CD4-positive, alpha-beta T cell treated with Interleukin-15 for 4 hours (primary cell): Measurements from ENCODE around the gene ENTREP1.
"Not testable (repeated sequence)": the region's sequence is repeated elsewhere in the genome, so short reads cannot be mapped to it uniquely, and the experiment has no call there.

Source experiments
- DNase-seq: peaks from one replicate; pipeline ENCODE4 v3.0.0-alpha.2; 2020; ENCODE audit warnings: low spot score

Gene ENTREP1

DNA sequence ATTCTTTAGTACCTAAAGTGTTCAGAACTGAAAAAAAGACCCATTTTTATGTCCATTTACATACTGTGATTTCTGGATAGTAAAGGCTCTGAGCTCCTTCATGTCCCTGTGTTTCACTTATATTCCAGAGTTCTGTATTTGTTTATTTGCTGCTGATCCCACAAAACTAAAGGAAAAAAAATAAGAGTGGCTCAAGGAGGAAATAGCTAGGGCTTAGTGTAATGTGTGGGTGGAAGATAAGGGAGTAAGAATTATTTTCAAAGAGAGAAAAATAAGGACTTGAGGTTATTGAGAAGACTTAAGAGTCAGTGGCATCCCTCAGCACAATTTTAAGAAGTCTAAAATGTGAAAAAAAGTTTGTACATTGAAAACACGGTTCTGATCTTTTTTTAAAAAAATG lies 46.0 kb downstream of the ENTREP1 start:
- no peak for DNase-seq

DNA sequence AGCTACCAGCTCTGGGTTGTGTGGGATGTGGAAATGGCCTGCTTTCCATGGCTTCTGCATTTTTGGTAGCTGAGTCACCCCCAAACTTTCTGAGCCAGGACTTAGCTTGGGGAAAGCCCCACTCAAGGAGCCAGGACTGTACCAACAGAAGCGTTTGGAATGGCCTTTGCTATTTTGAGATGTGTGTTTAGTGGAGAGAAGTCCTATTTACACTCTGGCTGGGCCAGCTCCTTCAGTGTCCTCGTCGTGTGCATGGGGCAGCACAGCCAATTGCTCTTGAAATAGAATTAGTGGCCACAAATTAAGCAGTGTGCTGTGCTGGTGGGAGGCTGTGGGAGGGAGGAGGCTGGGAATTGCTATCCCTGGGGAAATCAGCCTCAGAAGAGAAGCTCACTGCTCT lies 51.6 kb downstream of the ENTREP1 start:
- DNase-seq = no peak

DNA sequence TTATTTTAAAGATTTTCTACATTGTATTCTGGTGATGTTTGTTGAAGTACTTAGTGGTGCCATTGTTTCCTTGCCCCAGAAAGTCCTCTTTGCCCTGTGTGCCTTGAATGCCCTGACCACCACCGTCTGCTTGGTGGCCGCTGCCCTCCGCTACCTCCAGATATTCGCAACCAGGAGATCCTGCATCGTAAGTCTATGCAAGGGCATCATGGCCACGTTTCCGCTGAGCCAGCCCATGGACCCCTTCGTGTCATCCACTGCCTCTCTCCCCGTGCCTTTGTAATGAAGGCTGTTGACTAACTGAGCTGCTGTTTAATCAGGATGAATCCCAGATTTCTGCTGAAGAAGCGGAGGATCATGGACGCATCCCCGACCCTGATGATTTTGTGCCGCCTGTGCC lies 52.3 kb downstream of the ENTREP1 start:
- DNase-seq = no peak

DNA sequence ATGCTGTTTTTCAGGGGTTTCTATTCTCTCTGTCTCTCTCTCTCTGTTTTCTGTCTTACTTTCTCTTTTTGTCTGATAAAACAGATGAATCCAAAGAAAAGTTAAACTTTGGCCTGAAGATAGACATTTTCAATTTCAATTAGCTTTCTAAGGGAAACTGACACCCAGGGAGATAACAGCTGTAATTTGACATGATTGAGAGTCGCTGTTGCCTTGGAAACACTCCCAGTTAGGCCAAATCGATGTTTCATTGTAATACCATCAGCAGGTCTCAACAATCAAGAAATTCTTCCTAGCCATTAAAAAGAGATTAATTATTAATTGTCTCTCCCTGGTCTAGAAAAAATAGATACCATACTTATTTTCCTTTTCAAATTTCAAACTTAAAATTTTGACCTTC lies 53.0 kb downstream of the ENTREP1 start:
- DNase-seq = no peak

DNA sequence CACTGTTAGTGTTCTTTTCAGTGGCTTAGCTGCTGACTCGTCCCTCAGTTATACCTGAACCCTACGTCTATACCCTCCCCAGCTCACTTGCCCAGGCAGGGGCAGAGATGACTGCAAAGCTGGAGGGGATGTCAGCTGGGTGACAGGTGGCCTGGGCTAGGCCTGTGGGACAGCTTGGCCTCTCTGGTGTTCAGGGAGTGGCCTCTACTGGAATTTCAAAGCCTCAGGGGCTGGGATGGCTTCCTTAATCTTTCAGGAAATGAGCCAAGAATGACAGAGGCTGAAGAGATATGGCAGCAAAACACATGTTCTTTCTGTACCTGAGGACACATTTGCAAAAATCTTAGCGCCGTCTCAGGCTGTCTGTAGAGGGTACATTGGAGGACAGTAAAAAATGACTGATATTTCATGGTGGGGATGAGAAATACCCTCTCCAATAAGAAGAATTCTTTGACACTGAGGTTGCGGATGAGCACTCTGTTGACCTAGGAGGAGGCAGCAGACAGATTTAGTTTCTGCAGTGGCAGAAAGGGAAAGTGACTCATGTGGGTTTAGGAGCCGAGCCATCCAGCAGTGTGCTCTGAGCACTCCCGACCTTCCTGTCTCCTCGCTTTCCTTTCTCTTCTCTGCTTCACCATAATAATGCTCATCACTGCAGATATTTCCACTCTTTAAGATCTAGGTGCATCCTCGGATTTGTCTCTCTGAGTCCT lies 54.4 kb downstream of the ENTREP1 start:
- DNase-seq = no peak

DNA sequence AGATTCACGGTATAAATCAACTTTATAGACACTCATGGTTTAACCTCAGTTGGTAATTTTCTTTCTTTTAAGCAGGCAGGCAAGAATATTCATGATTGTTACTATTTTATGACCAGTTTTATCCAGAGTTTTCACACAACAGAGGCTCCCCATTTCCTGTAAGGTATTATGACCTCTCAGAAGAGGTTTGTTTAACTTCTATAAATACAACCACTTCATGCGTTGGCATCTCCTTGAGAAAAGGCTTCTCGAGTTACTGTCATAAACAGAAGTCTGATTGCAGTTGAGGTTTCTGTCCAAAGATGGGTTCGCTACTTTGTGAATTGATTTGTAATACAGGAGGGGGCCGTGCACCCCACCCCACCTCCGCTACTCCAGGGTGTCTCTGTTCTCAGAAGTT lies 55.3 kb downstream of the ENTREP1 start:
- DNase-seq = no peak

DNA sequence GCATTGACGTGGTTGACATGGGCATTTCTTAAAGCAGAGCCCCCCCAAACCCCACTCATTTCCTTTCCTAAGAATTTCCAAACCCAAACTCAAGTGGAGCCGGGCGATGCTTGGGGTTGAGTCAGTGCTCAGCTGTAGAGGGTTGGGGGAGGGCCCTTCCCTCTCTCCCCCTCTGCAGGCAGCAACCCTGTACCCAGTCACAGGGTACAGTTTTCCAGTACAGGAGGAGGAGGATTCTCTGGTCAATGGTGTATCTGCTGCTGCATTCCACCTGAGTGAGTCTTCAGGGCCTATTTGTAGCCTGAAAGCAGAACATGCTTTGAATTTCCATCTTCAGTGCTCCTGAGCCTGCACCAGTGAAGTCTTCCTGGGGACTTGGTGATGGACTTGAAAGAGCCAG lies 55.8 kb downstream of the ENTREP1 start:
- DNase-seq = no peak

DNA sequence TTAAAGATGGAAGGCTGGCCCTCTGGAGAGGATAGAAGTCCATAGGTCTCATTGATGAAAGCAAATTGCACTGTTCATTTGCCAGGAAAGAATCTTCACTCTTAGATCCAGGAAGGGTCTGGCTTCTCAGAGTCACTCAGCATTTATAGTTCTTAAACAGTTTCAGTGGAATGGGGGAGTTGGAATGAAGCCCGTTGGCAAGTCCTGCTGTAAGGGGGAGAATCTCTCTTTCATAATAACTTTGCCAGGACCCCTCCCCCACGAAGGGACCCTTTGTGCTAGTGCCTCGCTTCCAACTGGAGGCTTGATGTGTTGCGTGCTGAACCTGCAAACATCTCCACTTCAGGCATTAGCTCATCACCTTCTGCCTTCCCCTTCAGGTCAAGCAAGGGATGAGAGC lies 57.1 kb downstream of the ENTREP1 start:
- DNase-seq = no peak

DNA sequence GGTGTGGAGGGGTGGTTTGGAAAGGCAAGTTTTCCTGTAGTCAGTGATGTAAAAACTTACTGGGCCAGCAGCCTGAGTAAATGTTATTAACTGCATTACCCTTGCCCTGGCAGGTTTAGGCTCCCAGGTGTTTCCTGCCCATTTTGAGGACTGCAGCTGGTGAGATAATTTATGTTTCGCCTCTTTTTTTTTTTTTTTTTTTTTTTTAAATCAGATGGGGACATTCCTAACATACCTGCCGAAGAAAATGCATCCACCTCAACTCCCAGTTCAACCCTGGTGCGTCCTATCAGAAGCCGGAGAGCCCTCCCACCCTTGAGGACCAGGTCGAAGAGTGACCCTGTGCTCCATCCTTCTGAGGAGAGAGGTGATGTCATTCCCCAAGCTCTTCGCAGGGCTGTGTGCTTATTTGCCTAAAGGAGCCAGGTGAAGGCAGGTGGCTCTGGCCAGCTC lies 60.6 kb downstream of the ENTREP1 start:
- DNase-seq = no peak

DNA sequence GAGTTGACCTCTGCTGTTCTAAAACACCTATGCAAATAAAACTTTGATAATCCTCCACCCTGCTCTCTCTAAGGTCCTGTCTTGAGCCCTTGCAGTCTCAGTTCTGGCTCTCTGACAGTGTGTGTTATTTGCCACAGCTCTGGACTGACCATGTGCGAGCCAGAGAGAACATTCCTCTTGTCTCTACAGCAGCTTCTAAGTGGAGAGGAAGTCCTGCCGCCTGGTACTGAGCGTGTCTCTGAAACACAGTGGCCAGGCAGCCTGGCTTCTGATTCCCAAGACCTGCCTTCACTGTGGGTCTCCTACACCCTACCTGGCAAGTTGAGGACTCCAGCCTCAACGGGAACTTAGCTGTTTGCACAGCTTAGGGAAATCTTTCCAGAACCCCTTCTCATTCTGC lies 61.6 kb downstream of the ENTREP1 start:
- no peak for DNase-seq

DNA sequence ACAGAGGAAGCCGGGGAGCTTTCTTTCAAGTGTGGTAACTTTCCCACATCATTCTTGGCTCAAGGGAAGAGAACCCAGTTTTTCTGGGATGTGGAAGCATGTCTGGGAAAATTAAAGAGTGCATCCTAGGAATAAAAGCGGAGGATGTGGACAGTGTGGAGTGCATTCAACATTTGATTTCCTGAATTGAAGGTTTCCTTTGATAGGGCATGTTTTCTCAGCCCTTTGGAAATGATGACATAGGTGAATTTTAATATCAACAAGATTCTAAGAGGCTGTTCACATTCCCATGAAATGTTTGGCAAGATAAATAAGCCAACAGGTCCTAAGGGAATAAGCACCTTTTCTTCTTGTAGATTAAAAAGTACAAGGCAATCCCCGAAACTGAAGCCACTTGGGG lies 63.6 kb downstream of the ENTREP1 start:
- DNase-seq = no peak

DNA sequence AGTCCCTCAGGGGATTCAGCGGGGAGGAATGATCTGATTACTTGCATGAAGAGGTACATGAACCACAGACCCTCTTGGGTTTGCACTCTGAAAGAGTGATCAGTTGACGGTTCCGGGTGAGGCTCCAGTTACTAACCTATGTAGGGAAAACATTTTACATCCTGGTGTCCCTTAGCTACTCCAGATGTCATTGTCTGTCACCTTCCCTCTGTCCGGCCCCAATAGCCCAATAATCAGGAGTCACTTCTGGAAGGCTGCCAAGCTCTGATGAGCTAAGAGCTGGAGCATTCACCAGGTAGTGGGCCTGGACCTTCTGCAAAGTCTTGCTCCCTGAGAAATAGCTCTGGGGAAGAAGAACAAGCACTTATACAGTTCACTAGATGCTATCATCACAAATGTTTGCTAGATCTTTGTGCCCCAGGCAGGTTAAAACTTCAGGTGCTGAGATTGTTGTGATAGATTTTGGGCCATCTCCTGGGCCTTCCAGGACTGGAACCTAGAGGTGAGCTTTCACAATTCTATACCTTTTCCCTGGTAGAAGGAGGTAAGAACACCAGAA lies 64.5 kb downstream of the ENTREP1 start:
- DNase-seq = no peak

DNA sequence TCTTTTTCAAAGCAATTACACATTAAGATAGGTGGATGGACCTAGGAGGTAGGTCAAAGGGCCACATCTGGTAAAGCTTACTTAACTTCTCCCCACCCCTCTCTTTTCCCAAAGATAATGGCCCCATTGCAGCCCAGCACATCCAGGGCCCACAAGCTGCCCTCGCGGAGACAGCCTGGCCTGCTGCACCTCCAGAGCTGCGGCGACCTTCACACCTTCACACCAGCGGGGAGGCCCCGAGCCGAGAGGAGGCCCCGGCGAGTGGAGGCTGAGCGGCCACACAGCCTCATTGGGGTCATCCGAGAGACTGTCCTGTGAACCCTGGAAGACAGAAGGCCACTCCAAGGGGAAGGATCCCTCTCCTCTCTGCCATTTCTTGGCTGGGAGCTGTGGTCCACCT lies 66.5 kb downstream of the ENTREP1 start:
- DNase-seq = no peak

DNA sequence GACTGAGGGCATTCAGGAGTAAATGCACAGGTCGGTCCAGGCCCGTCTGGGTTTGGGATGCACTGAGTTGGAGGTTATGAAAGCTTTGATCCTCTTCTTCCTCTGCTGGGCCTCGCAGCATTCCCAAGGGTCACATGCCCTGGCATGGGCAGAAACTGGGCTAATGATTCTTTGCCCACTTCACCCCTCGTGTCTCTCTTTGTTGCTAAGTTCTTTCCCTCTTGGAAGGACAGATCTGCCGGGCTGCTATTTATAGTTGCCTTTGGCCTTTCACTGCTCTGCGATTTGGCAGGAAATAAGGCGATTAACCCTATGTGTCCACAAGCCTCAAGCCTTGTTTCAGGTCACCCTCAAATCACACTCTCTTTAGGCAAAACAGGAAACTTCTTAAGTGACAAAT lies 66.9 kb downstream of the ENTREP1 start:
- DNase-seq = no peak

DNA sequence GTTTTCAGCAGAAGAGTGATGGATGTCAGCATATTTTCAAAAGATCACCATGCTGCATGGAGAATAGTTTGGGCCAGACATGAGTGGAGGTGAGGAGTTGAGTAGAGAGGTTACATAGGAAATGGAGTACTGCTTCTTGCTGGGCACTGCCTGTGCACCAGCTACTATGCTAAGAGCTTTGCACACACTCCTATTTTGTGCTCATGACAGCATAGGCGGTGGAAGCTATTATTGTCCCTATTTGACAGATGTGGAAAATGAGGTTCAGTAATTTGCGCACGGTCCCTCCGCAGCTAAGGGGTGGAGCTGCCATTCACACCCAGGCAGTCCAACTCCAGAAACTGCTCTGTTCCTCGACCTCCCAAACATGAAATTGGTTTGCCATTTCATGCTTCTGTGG lies 67.8 kb downstream of the ENTREP1 start:
- DNase-seq = no peak

DNA sequence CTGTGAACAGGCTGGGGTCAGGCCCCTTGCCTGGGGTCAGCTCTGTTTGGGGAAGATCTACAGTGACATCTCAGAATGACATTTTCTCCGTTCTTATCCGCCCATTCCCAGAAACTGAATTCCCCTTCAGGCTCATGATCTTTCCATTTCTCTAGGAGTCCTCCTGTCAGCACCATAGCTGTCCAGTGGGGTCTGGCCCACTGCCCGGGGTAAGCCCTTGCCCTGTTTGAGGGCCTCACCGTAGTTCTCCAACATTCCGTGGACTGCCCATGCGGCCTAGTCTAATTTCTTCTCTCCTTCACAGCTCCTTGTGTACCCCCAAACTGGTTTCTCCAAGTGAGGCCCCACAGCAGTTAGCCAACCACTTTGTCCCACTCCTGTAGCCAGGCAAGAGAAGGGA lies 68.4 kb downstream of the ENTREP1 start:
- DNase-seq = no peak

DNA sequence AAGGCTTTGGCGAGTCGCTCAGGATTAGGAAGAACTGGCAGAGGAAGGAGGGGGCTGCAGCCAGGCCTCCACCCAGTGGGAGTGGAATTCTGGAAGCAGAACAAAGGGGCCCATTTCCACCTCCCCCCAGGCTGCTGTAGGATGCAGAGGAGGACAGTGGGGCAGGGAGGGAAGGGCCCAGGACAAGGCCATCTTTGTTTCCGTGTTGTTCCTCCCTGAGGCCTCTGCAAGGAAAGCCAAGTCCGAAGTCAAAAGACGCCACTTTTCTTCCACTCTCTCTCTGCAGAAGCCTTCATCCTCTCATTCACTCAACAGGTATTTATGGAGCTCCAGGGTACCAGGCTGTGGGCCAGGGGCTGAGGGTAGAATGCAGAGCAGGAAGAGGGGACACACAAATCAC lies 70.7 kb downstream of the ENTREP1 start:
- DNase-seq = no peak

DNA sequence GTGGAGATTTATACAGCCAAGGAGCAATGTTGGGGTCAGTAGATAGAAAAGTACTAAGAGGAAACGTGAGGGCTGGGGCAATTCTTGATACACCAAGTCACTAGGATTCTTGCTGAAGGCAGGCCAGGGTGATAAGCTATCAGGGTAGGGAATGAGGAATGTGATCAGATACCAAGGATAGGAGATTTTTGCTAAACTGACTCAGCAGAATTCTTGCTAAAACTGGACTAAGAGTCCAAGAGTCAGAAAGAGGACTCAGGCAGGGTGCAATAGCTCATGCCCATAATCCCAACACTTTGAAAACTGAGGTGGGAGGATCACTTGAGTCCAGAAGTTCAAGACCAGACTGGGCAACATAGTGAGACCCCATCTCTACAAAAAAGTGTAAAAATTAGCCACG lies 71.7 kb downstream of the ENTREP1 start:
- DNase-seq = no peak

DNA sequence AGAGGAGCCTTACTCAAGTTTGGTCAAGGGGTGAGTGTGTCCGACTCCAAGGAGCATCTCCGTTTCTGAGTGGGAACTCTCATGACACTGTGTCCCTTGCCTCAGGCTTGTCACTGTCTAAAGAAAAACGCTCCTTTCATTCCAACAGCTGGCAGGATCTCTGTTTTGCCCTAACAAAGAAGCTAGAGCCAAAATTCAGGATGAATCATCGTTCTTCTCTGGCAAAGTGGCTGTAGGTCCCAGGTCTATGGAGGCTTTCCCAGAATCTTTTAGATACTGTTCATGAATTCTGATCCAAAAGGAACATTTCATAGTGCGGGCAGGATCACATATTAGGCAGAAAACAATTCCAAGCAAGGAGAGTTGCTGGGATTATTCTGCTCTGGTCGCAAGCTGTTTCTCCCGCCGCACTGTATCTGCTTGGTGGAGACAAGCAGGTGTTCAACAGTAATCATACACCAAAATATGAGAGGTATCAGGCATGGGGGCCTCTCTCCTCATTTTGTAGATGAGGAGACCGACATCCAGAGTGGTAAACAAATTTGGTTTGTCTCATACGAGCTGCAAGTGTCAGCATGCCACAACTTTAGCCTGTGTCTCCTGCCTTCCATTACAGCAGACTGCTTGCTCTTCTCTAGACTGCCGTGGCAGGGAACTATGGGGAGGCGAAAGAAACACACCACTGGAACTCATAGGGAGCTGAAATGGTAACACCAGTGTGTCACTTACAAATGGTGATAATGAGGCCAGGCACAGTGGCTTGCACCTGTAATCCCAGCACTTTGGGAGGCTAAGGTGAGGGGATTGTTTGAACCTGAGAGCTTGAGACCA lies 72.6 kb downstream of the ENTREP1 start:
- no peak for DNase-seq

DNA sequence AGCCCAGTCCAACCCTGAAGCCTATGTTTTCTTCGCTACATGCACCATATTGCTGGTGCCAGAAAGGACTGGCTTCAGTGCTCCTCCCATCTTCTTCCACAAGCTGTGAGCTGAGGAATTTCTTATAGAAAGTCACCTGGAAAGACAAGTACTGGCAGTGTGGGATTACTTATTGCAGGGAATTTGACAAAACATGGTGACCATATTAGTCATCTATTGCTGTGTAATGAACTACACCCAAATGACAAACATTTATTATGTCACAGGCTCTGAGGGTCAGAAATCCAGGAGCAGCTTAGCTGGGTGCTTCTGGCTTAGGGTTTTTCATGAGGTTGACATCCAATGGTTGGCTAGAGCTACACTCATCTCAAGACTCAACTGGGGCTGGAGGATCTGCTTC lies 75.5 kb downstream of the ENTREP1 start:
- no peak for DNase-seq

DNA sequence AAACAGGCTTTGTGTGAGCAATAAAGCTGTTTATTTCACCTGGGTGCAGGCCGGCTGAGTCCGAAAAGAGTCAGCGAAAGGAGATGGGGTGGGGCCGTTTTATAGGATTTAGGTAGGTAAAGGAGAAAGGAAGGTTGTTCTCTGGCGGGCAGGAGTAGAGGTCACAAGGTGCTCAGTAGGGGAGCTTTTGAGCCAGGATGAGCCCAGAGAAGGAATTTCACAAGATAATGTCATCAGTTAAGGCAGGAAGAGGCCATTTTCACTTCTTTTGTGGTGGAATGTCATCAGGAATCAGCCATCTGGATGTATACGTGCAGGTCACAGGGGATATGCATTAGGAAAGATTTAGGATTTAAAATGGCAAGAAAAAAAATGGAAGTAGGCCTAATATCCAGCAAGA lies 84.9 kb downstream of the ENTREP1 start:
- not testable (repeated sequence) for DNase-seq

DNA sequence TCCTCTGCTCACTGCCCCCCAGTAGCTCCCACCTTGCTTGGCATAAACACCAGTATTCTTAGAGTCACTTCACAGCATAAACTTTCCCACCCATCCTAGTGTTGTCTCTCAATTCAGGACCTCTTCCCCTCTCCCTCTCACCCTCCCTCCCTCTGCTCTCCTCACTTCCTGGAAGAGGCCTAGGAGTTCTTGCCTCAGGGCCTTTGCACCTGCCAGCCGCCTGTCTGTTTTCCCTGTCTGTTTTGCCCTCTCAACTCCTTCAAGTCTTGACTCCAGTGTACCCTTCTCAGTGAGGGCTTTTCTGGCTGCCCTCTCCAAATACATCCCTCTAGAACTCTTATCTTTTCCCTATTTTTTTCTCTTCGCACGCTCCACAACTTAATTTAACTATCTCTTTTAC lies 86.2 kb downstream of the ENTREP1 start:
- DNase-seq = no peak
